K562 (cell line): Measurements from ENCODE around the gene CDPF1. TPM values are rescaled to one million over a fixed set of nuclear protein-coding genes. Genes with fewer than 3 reads are reported as not detected.

Experiments used
- BRD4 ChIP-seq: fragments of 200-600 bp; sonication (generic); IDR thresholded peaks from 2 replicates; pipeline ENCODE4 v1.6.1; 2017; ENCODE audit warnings: inconsistent platforms
- CXXC5 ChIP-seq: fragments of 250-450 bp; sonication (Bioruptor Pico); IDR thresholded peaks from 2 replicates; pipeline ENCODE4 v1.8.0; 2022; ENCODE audit warnings: inconsistent platforms, mild to moderate bottlenecking, moderate library complexity
- FOXA1 ChIP-seq: fragments of 450-650 bp; IDR thresholded peaks from 2 replicates; pipeline ENCODE4 v1.6.1; 2016; ENCODE audit warnings: mild to moderate bottlenecking, borderline replicate concordance
- JUND ChIP-seq, 2 experiments: IDR thresholded peaks; 2 replicates in 1 of 2; 3 replicates in 1 of 2; pipeline ENCODE4 v1.6.1; 2011; ENCODE audit warnings: borderline replicate concordance in 2 of 2, low read depth in 2 of 2, low read length in 2 of 2, improper control_type of control experiment in 1 of 2, missing biosample characterization in 1 of 2, missing genetic modification characterization in 1 of 2, missing genetic modification reagents in 1 of 2
- L3MBTL2 ChIP-seq: fragments of 450-650 bp; IDR thresholded peaks from 2 replicates; pipeline ENCODE4 v1.6.1; 2016; ENCODE audit warnings: mild to moderate bottlenecking, moderate library complexity
- LCOR ChIP-seq: sonication (generic); formaldehyde crosslinking; IDR thresholded peaks from 2 replicates; pipeline ENCODE4 v1.8.0; 2022; ENCODE audit warnings: mild to moderate bottlenecking, missing genetic modification reagents
- MECOM ChIP-seq: fragments of 250-450 bp; sonication (Bioruptor Pico); IDR thresholded peaks from 2 replicates; pipeline ENCODE4 v1.8.0; 2022; ENCODE audit warnings: inconsistent platforms
- MEIS2 ChIP-seq: fragments of 450-650 bp; IDR thresholded peaks from 2 replicates; pipeline ENCODE4 v1.6.1; 2014; ENCODE audit warnings: mild to moderate bottlenecking; ENCODE audit not compliant: partially characterized antibody
- NR2C1 ChIP-seq, 2 experiments: fragments of 450-650 bp; IDR thresholded peaks; 2 replicates each; pipeline ENCODE4 v1.6.1; 2017; ENCODE audit warnings: mild to moderate bottlenecking in 2 of 2, antibody characterized with exemption in 1 of 2, inconsistent platforms in 1 of 2, missing compliant biosample characterization in 1 of 2, missing genetic modification characterization in 1 of 2
- TAL1 ChIP-seq: fragments of 450-650 bp; IDR thresholded peaks from 2 replicates; pipeline ENCODE4 v1.6.1; 2016; ENCODE audit warnings: mild to moderate bottlenecking
- TSC22D4 ChIP-seq: fragments of 450-650 bp; IDR thresholded peaks from 2 replicates; pipeline ENCODE4 v1.6.1; 2016; ENCODE audit warnings: missing genetic modification characterization, missing biosample characterization, control low read depth
- YY1 ChIP-seq, 3 experiments: IDR thresholded peaks; 2 replicates each; pipeline ENCODE4 v1.6.1; 2011; ENCODE audit warnings: low read length in 2 of 3, mild to moderate bottlenecking in 2 of 3, moderate library complexity in 2 of 3, borderline replicate concordance in 1 of 3, control low read depth in 1 of 3, low read depth in 1 of 3; ENCODE audit not compliant: insufficient read depth in 3 of 3, insufficient replicate concordance in 2 of 3, control insufficient read depth in 1 of 3, insufficient read length in 1 of 3; ENCODE audit errors: extremely low read depth in 1 of 3
- ZNF146 ChIP-seq: IDR thresholded peaks from one replicate; pipeline ENCODE4 v1.6.1; 2018; ENCODE audit warnings: missing compliant biosample characterization; ENCODE audit not compliant: unreplicated experiment
- ZNF785 ChIP-seq: fragments of 250-450 bp; sonication (Bioruptor Pico); IDR thresholded peaks from 2 replicates; pipeline ENCODE4 v1.4.0; 2020; ENCODE audit warnings: mild to moderate bottlenecking
- polyA plus RNA-seq, 8 experiments: library from polyadenylated mRNA; depleted of rRNA in 4 of 8; stranded (reverse) in 5 of 8; unstranded in 3 of 8; fragments of >200 nt; fragmentation: Nextera tagmentation in 2 of 8; fragmentation: Illumina TruSeq in 1 of 8; extraction: Ambion mirVana in 2 of 8; extraction: Trizol in 1 of 8; gene quantifications; 2 replicates each; pipeline versions ENCODE4 v1.2.1 to v1.2.3, GENCODE V29; 2011 to 2014; ENCODE audit warnings: inconsistent platforms in 1 of 8, missing spikeins in 1 of 8
- total RNA-seq, 7 experiments: library from RNA; depleted of rRNA in 6 of 7; stranded (reverse); fragments of >200 nt in 6 of 7; fragmentation: Illumina TruSeq in 2 of 7; extraction: Trizol in 2 of 7; gene quantifications; 2 replicates each; pipeline versions ENCODE4 v1.2.1 to v1.2.3, GENCODE V29; 2011 to 2021; ENCODE audit warnings: low replicate concordance in 1 of 7
- TF ChIP-seq, protein P1 (sequence below): fragments of 450-650 bp; IDR thresholded peaks from 2 replicates; pipeline ENCODE4 v1.6.1; 2016; ENCODE audit warnings: antibody characterized with exemption
- TF ChIP-seq, protein P2 (sequence below): fragments of 450-650 bp; IDR thresholded peaks from 2 replicates; pipeline ENCODE4 v1.6.1; 2016; ENCODE audit warnings: missing biosample characterization, missing genetic modification characterization
- TF ChIP-seq, protein P3 (sequence below): sonication (generic); formaldehyde crosslinking; IDR thresholded peaks from 2 replicates; pipeline ENCODE4 v1.8.0; 2022; ENCODE audit warnings: missing genetic modification reagents, mild to moderate bottlenecking, moderate library complexity, borderline replicate concordance
- TF ChIP-seq, protein P4 (sequence below): IDR thresholded peaks from 2 replicates; pipeline ENCODE4 v1.6.1; 2016; ENCODE audit warnings: missing genetic modification characterization, missing compliant biosample characterization
- TF ChIP-seq, protein P5 (sequence below): IDR thresholded peaks from 3 replicates; pipeline ENCODE4 v1.6.1; 2011; ENCODE audit warnings: borderline replicate concordance, mild to moderate bottlenecking, moderate library complexity; ENCODE audit not compliant: insufficient read length; ENCODE audit errors: extremely low read depth

Gene CDPF1
- total and polyA plus RNA-seq, 9 of the 15 experiments (the other 6 are each of a cell fraction or from before 2014, with no cell fraction given) = 0.84 to 19.5 (median 9.1) TPM

DNA sequence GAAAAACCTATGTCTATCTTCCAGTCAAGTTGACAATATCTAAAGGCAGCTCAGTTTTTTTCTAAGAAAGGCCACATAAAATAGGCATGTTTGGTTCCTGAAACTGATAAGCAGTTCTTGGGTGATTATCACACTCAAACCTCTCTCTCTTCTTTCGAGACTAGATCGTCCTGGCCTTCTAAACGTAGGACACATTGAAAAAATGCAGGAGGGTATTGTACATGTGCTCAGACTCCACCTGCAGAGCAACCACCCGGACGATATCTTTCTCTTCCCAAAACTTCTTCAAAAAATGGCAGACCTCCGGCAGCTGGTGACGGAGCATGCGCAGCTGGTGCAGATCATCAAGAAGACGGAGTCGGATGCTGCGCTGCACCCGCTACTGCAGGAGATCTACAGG is 15.1 kb downstream of the CDPF1 start (continued):
- peak in 2 of 3 experiments; percentile 24 to 76 for TF ChIP-seq YY1 (IDR thresholded peaks at IDR 0.05; ENCODE audit: borderline replicate concordance in 1 of 3, control insufficient read depth in 1 of 3, extremely low read depth in 1 of 3, insufficient read depth in 3 of 3, insufficient read length in 1 of 3, insufficient replicate concordance in 2 of 3, low read depth in 1 of 3, low read length in 2 of 3)
- TF ChIP-seq TAL1 = peak; percentile 61; the same call in 1 of the 2 replicates
- TF ChIP-seq NR2C1 (IDR thresholded peaks at IDR 0.05) = no peak
- TF ChIP-seq NR2C1 (tag; IDR thresholded peaks at IDR 0.05) = 0 out of 2 replicates have a peak, but pooled peaks have one; percentile 30
- no peak for TF ChIP-seq ZNF146 (CRISPR knock-in tag)
- TF ChIP-seq, protein P1, sequence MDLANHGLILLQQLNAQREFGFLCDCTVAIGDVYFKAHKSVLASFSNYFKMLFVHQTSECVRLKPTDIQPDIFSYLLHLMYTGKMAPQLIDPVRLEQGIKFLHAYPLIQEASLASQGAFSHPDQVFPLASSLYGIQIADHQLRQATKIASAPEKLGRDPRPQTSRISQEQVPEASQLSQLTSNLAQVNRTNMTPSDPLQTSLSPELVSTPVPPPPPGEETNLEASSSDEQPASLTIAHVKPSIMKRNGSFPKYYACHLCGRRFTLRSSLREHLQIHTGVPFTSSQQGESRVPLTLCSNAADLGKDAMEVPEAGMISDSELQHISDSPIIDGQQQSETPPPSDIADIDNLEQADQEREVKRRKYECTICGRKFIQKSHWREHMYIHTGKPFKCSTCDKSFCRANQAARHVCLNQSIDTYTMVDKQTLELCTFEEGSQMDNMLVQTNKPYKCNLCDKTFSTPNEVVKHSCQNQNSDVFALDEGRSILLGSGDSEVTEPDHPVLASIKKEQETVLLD = 0 out of 2 replicates have a peak, but pooled peaks have one; percentile 38
- 0 out of 2 replicates have a peak, but pooled peaks have one; percentile 35 for TF ChIP-seq MECOM
- peak; percentile 64 for TF ChIP-seq L3MBTL2
- no peak for TF ChIP-seq FOXA1
- TF ChIP-seq, protein P2, sequence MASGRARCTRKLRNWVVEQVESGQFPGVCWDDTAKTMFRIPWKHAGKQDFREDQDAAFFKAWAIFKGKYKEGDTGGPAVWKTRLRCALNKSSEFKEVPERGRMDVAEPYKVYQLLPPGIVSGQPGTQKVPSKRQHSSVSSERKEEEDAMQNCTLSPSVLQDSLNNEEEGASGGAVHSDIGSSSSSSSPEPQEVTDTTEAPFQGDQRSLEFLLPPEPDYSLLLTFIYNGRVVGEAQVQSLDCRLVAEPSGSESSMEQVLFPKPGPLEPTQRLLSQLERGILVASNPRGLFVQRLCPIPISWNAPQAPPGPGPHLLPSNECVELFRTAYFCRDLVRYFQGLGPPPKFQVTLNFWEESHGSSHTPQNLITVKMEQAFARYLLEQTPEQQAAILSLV (tag) = no peak
- TF ChIP-seq, protein P3, sequence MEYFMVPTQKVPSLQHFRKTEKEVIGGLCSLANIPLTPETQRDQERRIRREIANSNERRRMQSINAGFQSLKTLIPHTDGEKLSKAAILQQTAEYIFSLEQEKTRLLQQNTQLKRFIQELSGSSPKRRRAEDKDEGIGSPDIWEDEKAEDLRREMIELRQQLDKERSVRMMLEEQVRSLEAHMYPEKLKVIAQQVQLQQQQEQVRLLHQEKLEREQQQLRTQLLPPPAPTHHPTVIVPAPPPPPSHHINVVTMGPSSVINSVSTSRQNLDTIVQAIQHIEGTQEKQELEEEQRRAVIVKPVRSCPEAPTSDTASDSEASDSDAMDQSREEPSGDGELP (CRISPR knock-in tag) = peak; percentile 86
- TF ChIP-seq, protein P4, sequence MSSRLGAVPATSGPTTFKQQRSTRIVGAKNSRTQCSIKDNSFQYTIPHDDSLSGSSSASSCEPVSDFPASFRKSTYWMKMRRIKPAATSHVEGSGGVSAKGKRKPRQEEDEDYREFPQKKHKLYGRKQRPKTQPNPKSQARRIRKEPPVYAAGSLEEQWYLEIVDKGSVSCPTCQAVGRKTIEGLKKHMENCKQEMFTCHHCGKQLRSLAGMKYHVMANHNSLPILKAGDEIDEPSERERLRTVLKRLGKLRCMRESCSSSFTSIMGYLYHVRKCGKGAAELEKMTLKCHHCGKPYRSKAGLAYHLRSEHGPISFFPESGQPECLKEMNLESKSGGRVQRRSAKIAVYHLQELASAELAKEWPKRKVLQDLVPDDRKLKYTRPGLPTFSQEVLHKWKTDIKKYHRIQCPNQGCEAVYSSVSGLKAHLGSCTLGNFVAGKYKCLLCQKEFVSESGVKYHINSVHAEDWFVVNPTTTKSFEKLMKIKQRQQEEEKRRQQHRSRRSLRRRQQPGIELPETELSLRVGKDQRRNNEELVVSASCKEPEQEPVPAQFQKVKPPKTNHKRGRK = no peak
- peak; percentile 18 for TF ChIP-seq MEIS2
- no peak for TF ChIP-seq JUND (IDR thresholded peaks at IDR 0.05; ENCODE audit: borderline replicate concordance, low read depth, low read length)
- peak; percentile 21; the same call in 1 of the 3 replicates for TF ChIP-seq JUND (tag; IDR thresholded peaks at IDR 0.05; ENCODE audit: borderline replicate concordance, low read depth, low read length)
- TF ChIP-seq BRD4 = no peak
- TF ChIP-seq LCOR (CRISPR knock-in tag) = peak; percentile 60; the same call in 1 of the 2 replicates
- TF ChIP-seq TSC22D4 = no peak
- TF ChIP-seq, protein P5, sequence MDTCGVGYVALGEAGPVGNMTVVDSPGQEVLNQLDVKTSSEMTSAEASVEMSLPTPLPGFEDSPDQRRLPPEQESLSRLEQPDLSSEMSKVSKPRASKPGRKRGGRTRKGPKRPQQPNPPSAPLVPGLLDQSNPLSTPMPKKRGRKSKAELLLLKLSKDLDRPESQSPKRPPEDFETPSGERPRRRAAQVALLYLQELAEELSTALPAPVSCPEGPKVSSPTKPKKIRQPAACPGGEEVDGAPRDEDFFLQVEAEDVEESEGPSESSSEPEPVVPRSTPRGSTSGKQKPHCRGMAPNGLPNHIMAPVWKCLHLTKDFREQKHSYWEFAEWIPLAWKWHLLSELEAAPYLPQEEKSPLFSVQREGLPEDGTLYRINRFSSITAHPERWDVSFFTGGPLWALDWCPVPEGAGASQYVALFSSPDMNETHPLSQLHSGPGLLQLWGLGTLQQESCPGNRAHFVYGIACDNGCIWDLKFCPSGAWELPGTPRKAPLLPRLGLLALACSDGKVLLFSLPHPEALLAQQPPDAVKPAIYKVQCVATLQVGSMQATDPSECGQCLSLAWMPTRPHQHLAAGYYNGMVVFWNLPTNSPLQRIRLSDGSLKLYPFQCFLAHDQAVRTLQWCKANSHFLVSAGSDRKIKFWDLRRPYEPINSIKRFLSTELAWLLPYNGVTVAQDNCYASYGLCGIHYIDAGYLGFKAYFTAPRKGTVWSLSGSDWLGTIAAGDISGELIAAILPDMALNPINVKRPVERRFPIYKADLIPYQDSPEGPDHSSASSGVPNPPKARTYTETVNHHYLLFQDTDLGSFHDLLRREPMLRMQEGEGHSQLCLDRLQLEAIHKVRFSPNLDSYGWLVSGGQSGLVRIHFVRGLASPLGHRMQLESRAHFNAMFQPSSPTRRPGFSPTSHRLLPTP = no peak
- TF ChIP-seq ZNF785 (CRISPR knock-in tag) = no peak
- 0 out of 2 replicates have a peak, but pooled peaks have one; percentile 26 for TF ChIP-seq CXXC5
